HG03039 (cell line): ENCODE results near the gene NSD1.
"Not testable (repeated sequence)": the region's sequence is repeated elsewhere in the genome, so short reads cannot be mapped to it uniquely, and the experiment has no call there.

Source experiments
- ATAC-seq: cut with Tn5 transposase; IDR thresholded peaks from one replicate; pipeline ENCODE4 v1.9.1; 2021; ENCODE audit warnings: mild to moderate bottlenecking, moderate library complexity; ENCODE audit not compliant: unreplicated experiment

Gene NSD1

DNA sequence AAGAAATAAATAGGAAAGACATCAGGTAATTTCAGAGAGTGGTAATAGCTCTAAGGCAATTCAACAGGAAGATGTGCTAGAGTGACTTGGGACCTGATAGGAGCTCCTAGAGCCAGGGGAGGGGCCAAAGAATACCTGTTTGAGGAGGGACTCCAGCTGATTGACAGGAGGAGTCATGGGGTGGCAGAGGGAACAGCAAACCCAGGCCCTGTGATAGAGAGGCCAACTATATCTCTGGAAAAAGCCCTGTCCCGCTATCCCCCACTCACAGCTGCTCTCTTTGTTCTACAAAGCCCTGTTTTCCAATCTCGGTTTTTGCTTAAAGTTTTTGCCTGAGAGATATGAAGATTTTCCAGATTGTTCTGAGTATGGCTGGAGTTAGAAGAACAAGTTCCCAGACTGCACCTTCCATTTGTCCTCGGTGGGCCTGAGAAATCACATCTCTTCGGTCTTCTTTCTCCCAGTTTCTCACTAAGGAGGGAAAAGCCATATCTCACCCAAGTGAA, 9.0 kb upstream of the NSD1 start:
- no peak for ATAC-seq

DNA sequence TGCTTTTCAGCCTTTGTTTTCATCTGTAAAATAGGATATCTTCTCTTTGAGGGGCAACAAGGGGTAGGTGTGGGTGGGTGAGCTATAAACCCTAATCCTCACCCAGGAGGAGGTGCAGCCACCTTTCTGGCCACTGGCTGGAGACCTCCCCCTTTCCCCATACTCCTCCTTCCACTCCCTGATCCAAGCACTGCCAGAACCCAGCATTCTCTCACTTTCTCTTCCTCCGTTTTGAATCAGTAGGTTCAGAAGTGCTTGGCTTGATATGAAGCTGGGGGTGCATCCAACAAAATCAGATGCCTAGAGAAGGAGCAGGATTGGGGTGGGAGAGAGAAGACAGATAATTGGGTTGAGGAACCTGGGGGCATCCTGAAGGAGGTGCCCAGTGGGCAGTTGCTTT, 6.8 kb upstream of the NSD1 start:
- ATAC-seq, result no peak

DNA sequence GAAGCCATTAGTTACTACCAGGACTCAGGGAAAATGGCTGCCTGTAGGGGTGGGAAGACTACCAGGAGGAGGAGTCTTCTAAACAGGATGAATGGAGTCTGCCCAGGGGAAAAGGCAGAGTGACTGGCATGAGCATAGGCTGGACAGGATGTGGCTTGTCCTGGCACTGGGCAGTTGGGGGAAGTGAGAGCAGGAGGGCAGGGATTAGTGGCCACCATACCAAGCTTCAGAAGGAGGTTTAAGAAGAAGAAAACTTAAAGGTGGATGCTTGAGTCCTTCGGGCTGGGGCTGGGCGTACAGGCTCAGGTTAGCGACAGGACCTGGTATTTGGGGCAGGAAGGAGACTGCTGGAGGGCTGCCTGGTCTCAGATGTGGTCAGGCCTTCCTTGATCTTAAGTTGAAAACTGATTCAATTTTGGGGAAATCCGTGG, 5.0 kb upstream of the NSD1 start:
- ATAC-seq, result no peak

DNA sequence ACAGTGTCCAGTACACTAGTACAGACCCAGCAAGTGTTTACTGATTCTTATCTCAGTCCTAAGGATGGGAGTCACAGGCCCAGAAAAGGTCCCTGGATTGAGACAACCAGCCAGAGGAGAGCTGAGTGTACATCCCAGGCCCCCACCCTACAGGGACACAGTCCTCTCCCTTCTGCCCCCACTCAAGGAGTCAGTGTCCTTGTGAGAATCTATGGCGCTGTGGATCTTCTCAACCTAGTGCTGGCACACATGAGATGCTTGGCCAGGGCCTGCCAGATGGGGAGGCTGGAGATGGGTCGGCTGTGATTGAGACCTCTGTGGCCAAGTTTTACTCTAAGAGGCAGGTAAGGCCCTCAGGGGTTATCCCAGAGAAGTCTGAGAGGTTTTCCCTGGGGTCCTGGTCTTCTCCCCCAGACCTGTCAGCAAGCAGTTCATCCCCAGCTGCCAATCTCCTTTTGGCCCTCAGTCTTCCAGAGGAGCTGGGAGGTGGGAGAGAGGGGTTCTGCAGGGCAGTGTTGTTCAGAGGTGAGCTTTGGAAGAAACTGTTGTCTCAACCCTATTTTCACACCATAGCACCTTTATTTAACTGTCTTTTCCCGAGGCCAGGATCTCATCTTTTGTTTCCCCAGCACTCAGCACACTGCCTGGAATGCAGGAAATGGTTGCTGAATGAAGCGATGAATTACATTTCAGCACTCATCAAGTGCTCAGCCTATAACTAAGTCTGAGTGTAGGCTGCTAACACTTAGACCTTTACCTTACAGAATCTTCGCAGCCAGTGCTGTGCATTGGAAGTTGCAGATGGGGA, 3.2 kb upstream of the NSD1 start:
- no peak for ATAC-seq

DNA sequence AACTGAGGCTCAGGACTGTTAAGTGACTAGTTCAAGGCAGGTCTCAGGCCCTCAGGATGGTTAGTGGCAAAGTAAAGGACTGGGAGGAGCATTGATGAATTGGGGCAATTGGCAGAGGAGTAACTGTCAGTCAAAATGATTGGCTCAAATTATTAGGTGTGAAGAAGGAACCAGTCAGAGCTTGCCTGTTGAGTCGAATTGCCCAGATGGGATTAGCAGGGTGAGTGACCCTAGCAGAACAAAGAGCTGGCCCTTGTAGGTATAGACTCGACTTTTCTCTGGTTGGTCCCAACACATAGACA, 2.6 kb upstream of the NSD1 start:
- no peak for ATAC-seq

DNA sequence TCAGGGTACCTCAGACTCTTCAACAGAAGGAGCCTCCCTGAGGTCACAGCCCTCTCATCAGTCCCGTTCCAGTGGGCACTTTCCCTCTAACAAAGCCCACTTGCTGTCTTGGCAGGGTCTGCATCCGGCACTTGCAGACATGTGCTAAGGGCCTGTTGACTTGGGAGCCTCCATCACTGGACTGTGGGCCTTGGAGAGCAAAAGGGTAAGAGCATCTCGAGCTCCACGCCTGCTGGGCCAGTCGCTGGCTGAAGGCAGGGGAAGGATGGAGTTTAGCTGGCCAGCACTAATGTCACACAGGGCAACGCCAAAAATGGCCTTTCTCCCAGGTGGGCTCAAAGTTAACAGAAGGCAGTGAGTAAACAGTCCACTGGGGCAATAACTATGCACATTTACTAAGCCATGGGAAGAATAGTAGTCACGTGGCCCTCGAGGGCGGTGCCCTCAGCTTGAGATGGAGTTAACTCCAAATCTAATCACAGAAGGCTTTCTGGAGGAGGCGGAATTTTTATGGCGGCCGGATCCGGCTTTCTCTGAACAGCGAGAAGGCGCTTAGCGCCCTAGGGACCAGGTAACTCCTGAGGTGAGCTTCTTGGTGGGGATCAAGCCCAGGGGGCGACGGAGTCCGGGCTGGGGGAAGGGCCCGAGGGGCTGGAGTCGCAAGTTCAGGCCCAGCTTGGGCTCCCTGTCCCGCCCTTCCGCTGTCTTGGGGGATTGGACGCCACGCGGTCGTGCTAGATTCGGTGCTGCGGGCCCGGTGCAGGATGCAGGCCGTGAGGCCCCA, 2.0 kb upstream of the NSD1 start:
- ATAC-seq, result no peak

DNA sequence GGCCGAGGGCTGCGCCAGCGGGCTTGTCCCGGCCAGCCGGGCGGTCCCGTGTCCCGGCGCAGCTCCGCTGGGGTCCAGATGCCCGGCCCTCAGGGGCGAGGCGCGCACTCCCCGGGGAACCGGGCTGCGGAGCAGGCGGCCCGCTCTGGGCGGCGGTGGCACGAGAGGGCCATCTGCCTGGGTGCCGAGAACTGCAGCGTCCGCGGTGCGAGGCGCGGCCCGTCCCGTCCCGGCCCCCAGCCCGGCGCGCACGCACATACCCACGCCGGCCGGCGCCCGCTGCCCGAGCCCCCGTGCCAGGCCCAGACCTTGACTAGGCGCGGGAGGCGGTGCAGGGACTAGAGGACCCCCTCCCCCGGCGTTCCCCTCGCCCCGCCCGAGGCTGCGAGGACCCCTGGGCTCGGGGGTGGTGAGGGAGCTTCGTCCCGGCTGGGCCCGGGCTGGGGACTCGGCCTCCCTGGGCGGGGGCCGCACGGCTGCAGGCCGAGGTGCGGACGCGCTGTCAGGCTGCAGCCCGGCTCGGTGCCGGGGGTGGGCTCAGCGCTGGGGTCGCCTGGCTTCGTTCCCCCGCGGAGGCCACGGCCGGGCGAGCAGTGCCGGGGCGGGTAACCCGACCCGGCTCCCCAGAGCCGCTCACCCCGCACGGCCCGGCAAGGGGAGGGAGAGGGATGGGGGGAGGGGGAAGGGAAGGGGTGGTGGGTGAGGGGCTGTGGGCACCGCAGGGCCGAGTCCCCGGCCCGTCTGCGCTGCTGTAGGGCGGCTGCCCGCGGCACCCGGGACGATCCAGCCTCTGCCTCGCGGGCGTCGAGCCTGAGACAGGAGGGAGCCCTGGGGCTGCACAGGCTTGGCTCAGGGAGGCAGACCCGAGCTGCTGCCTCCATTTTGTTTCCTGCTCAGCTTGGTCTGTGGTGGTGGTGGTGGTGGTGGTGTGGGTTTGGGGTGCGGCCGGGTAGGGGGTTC, 1.2 kb upstream of the NSD1 start:
- no peak for ATAC-seq

DNA sequence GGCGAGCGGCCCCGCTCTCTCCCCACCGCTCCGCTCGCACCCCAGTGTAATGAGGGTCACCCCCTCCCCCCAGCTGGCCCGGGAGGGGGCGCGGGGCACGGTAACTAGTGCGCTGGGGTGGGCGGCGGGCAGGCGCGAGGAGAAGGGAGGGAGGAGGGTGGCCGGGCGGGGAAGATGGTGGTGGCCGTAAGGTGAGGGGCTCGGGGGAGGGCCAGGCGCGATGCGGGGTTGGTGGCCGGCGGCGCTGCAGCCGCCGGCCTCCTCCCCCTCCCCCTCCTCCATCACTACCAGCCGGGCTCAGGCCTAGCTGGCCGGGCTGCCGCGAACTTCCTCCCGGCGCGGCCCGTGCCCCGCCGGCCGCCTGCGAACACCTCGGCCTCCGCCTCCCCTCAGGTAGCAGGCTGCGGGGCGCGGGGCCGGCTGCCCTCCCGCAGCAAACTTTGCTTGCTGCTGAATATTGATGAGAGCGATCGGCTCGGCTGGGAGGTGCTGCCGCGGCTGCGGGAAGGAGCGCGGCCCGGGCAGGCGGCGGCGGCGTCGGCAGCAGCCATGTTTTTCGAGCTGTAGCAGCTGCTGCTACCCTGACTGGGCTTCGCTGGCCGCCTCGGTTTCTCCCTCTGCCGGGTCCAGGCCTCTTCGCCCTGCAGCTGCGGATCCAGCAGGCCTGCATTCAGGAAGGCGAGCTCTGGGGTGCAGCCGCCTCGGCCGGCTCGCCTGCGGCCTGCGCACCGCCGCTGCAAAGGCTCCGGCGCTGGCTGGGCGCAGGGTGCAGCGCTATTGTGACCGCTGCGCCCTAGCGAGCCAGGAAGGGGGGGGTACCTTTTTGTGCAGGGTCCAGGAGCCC, 502 bp downstream of the NSD1 start:
- peak; percentile 26 for ATAC-seq

DNA sequence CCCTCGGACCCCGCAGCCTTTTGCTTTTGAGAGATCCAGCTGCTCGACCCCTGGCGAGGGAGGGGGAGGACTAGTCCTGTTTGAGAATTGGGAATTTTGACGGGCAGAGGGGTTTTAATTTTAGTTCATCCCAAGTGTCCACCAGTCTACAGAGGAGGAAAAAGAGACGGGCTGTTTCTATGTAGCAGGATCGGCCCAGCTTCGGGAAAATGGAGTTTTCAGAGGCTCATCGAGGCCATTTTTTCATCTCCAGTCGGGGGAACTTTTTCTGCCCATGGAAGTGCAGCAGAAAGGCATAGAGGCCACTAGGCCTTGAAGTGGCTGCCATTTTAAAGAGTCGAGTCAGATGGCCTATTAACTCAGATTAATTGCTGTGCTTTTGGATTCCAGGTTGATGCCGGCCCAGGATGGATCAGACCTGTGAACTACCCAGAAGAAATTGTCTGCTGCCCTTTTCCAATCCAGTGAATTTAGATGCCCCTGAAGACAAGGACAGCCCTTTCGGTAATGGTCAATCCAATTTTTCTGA, 1.2 kb downstream of the NSD1 start:
- no peak for ATAC-seq

DNA sequence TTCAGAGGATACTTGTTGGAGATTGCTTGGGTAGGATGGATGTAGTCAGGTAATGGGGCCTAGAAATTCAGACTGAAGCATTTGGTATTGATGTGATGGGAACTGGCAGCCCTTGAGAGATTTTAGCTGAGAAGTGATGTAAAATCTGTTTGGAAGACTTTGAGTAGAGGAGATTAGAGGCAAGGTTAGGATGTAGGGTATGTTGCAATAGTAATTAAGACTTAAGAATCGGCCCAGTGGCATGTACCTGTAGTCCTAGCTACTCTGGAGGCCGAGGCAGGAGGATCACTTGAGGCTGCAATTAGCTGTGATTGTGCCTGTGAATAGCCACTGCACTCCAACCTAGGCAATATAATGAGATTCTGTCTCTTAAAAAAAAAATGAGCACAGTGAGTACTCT, 6.7 kb downstream of the NSD1 start:
- ATAC-seq, result no peak

DNA sequence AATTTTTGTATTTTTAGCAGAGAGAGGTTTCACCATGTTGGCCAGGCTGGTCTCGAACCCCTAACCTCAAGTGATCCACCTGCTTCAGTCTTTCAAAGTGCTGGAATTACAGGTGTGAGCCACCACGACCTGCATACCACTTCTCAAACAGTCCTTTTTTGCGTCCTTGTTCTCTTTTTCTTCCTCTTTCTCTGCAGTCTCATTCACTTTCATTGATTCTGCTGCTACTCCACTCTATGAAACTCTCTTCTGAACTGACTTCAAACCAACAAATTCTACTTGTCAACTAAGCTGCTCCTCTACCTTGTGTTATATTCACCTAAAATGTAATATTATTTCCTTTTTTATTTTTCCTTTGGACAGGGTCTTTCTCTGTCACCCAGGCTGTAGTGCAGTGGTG, 7.9 kb downstream of the NSD1 start:
- ATAC-seq, result no peak

DNA sequence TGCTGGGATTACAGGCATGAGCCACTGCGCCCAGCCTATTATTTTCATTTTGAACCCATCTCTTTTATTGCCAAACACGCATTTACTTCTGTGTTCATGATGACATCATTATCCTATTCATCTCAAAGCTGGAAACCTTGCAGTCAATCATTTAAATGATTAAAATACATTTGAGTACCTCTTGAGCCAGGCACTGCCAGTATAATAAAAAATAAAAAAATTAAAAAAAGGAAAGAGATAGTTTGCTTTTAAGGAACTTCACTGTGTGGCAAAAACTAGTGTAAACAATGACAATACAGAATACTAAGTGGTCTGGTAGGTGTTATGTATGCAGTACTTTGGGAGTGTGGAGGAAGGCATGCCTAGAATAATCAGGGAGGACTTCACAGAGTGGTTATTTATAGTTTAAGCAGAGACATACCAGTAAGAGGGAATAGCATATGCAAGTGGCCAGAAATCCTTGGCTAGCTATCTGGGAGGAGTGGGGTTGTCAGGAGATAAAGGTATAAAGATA, 8.6 kb downstream of the NSD1 start:
- ATAC-seq, result no peak

DNA sequence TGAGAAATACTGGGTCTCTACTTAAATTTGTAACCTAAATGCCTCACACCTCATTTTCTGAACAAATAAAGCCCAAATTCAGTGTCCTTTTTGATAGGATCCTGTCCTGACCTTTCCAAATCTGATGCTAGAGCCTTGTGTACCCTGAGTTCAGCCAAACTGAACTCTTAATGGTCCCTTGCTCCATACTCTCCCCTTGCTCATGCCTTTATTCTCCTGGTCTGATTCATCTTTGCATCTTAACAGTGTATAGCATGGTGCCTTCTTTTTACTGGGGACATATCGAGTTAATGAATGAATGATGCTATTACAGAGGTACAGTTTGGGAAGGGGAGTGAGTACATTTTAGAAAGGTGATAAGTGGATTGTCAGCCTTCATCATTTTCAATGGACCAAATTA, 9.2 kb downstream of the NSD1 start:
- ATAC-seq, result no peak

DNA sequence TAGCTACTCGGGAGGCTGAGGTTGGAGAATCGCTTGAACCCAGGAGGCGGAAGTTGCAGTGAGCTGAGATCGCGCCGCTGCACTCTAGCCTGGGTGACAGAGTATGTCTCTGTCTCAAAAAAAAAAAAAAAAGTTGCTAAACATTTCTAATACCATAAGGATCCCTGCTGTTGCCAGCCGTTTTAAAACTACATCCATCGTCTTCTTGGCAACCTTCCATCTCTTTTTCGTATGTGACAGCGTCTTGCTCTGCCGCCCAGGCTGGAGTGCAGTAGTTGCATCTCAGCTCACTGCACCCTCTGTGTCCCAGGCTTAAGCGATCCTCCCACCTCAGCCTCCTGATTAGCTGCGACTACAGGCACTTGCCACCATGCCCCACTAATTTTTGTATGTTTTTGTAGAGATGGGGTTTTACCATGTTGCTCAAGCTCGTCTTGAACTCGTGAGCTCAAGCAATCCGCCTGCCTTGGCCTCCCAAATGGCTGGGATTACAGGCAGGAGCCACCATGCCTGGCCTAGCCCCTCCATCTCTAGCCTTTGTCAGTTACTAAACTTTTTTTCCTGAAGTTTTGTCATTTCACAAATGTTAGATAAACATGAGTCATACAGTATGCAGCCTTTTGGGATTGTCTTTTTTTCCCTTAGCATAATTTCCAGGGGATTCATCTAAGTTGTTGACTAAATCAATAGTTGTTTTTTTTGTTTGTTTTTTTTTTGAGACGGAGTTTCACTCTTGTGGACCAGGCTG, 13.5 kb downstream of the NSD1 start:
- ATAC-seq, result no peak

DNA sequence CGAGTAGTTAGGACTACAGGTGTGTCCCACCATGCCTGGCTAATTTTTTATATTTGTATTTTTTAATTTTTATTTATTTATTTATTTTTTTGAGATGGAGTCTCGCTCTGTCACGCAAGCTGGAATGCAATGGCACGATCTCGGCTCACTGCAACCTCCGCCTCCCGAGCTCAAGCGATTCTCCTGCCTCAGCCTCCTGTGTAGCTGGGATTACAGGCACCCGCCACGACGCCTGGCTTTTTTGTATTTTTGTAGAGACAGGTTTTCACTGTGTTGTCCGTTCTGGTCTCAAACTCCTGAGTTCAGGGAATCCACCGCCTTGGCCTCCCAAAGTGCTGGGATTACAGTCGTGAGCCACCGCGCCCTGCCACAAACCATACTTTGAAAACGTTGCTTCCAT, 16.5 kb downstream of the NSD1 start:
- ATAC-seq, result not testable (repeated sequence)

DNA sequence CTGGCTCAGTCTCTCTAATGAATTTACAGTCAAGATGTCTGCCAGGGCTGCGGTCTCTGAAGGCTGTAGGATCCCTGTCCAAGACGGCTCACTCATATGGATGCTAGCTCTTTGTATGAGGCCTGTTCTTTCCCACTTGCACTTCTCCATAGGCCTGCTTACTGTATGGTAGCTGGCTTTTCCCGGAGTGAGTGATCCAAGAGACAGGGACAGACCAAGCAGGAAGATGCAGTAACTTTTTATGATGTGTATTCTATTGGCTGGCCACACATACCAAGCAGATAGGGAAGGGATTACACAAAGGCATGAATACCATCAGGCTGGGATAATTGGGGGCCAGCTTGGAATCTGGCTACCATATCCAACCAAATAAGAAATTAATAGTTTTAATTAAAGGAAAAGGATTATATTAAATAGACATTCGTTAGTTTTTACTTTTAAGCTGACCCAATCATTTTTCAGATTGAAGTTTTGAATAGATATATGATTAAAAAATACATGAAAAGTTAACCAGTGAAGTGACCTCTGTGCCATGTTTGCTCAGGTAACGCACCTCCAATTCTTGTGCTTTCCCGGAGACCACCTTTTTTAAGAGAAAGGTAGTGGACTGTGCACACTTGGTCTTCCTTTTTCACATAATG, 20.6 kb downstream of the NSD1 start:
- ATAC-seq, result no peak

DNA sequence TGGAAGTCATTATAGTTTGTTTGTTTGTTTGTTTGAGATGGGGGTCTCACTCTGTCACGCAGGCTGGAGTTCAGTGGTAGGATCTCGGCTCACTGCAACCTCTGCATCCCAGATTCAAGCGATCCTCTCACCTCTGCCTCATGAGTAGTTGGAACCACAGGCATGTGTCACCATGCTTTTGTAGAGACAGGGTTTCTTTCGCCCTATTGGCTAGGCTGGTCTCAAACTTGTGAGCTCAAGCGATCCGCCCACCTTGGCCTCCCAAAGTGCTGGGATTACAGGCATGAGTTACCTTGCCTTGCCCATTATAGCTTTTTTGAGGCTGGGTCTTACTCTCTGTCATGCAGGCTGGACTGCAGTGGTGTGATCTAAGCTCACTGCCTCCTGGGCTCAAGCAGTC, 28.8 kb downstream of the NSD1 start:
- no peak for ATAC-seq

DNA sequence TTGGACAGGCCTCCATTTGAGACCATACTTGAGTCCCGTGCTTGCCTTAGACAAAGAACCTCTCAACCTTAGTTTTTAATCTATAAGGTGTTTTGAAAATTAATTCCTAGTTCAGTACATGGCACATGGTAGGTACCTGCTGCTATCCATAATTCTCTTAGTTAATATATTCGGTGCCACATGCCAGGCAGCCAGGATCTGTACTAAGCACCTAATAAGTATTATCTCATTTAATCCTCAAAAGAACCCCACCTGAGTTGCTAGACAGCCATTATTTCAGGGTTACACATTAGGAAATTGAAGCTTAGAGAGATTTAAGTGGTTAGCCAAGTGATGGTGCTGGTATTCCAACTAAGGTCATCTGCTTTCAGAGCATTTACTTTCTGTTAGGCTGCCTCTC, 29.9 kb downstream of the NSD1 start:
- ATAC-seq, result no peak

DNA sequence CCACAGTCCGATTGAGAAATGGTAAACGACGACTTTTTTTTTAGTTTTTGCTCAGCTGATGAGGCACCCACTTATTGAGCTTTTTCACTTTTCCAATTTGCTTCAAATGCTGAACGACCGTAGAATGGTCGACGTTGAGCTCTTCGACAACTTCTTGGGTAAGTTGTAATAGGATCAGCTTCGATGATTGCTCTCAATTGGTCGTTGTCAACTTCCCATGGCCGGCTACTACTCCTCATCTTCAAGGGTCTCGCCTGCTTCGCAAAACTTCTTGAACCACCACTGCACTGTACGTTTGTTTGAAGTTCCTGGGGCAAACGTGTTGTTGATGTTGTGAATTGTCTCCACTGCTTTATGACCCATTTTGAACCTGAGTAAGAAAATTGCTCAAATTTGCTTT, 35.7 kb downstream of the NSD1 start:
- no peak for ATAC-seq
